ENCODE measurements around the gene SCARF2. TPM values are rescaled to one million over a fixed set of nuclear protein-coding genes. Genes with fewer than 3 reads are reported as not detected.

Gene SCARF2
- total RNA-seq, 1 experiment from 2014 or later: 10.8 TPM

DNA sequence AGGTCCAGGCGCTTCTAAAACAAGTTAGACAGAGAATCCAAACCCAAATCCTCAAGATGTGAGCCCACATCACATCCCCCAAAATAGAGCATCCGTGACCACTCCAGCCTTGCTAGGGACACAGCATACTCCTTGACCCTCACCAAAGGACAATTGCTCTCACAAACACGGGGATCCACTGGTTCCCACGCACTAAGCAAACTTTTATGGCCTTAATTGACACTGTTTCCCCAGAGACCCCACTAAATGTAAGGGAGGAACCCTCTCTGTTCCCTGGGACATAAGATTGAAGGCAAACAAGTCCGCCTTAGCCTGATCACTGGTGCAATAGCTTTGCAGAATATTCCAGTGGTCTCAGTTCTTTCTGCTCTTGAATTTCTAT, 23.6 kb downstream of the SCARF2 start:
- H3K4me1 ChIP-seq (ENCODE audit: insufficient read depth, low read length): no peaks in the 10 kb centered on the region
- H4K8ac ChIP-seq (replicated peaks; ENCODE audit: insufficient read length, low read depth, low read length): no peak overlapping the region
- H4K5ac ChIP-seq (ENCODE audit: insufficient read length, low read depth, low read length): no peak overlapping the region
- H3K27ac Mint-ChIP-seq: no peak overlapping the region
- no peak overlapping the region for H3K4me2 ChIP-seq (ENCODE audit: insufficient read depth, insufficient read length, low read length)
- H4K20me1 ChIP-seq (ENCODE audit: control insufficient read depth, insufficient read depth, insufficient read length): no peaks in the 10 kb centered on the region
- peaks cover 0 to 7% of the 10 kb centered on the region in 2 experiments; a peak in 1 of 4 replicates for H3K4me1 Mint-ChIP-seq
- WGBS (ENCODE audit: extremely low coverage, insufficient read length, low lambda C conversion rate): no CpG with 5 or more reads among the region's 5 CpGs
- H3K4me3 Mint-ChIP-seq: no peak overlapping the region; a peak in 1 of 5 replicates
- no peak overlapping the region for H3K4ac ChIP-seq (ENCODE audit: low read depth, low read length)
- no peak for DNase-seq
- no peak overlapping the region for H4K91ac ChIP-seq (ENCODE audit: insufficient read length, low read depth, low read length)
- H3K9me3 ChIP-seq (ENCODE audit: control insufficient read depth, low read depth, low read length): no peaks in the 10 kb centered on the region
- peaks cover 4% of the 10 kb centered on the region for H3K23me2 ChIP-seq (ENCODE audit: insufficient read length, low read depth, low read length, poor library complexity, severe bottlenecking)
- H3K36me3 Mint-ChIP-seq (ENCODE audit: insufficient read depth in 1 of 3, low read depth in 3 of 3): peaks cover 0 to 1% (median 0%) of the 10 kb centered on the region in 3 experiments; a peak in 1 of 7 replicates
- H3K79me1 ChIP-seq (ENCODE audit: insufficient read depth, low read depth, low read length, poor library complexity, severe bottlenecking): no peaks in the 10 kb centered on the region
- no peak overlapping the region for H3K9ac ChIP-seq (ENCODE audit: extremely low read depth, insufficient read length, low read length)
- H2BK20ac ChIP-seq (ENCODE audit: low read depth, low read length, poor library complexity, severe bottlenecking): no peak overlapping the region
- no peak overlapping the region for H3K27ac ChIP-seq (ENCODE audit: insufficient read length, low read depth, low read length)
- no peak overlapping the region for H2BK12ac ChIP-seq (ENCODE audit: insufficient read length, low read depth, low read length)
- no peak overlapping the region for H3K56ac ChIP-seq (ENCODE audit: insufficient read length, low read depth, low read length)
- TF ChIP-seq, protein P1, sequence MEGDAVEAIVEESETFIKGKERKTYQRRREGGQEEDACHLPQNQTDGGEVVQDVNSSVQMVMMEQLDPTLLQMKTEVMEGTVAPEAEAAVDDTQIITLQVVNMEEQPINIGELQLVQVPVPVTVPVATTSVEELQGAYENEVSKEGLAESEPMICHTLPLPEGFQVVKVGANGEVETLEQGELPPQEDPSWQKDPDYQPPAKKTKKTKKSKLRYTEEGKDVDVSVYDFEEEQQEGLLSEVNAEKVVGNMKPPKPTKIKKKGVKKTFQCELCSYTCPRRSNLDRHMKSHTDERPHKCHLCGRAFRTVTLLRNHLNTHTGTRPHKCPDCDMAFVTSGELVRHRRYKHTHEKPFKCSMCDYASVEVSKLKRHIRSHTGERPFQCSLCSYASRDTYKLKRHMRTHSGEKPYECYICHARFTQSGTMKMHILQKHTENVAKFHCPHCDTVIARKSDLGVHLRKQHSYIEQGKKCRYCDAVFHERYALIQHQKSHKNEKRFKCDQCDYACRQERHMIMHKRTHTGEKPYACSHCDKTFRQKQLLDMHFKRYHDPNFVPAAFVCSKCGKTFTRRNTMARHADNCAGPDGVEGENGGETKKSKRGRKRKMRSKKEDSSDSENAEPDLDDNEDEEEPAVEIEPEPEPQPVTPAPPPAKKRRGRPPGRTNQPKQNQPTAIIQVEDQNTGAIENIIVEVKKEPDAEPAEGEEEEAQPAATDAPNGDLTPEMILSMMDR (conservative IDR thresholded peaks at IDR 0.05): no peak
- H2BK120ac ChIP-seq (ENCODE audit: low read depth, low read length, poor library complexity, severe bottlenecking): no peak overlapping the region
- H2AFZ ChIP-seq (ENCODE audit: low read length): no peak overlapping the region
- no peak overlapping the region for H3K18ac ChIP-seq (ENCODE audit: insufficient read length, low read depth, low read length)
- H2BK15ac ChIP-seq (ENCODE audit: low read depth, low read length): no peak overlapping the region
- H3K79me2 ChIP-seq (ENCODE audit: insufficient read depth, low read length): no peaks in the 10 kb centered on the region
- H3K9me3 Mint-ChIP-seq: no peaks in the 10 kb centered on the region
- no peak overlapping the region for H3K14ac ChIP-seq (ENCODE audit: insufficient read depth, low read length)
- peaks cover 10% of the 10 kb centered on the region for H3K27me3 Mint-ChIP-seq (ENCODE audit: low read depth)
- no peaks in the 10 kb centered on the region for H3K27me3 ChIP-seq (ENCODE audit: insufficient read depth, low read length)
- no peak overlapping the region for H2AK5ac ChIP-seq (ENCODE audit: insufficient read length, low read length)
- H2BK5ac ChIP-seq (ENCODE audit: insufficient read length, low read length): no peak overlapping the region
- no peak overlapping the region for H3T11ph ChIP-seq (ENCODE audit: low read length)
- H3K23ac ChIP-seq (ENCODE audit: insufficient read length, low read depth, low read length): no peak overlapping the region
